GM12878 (cell line): Measurements from ENCODE around the gene SLC9A7. TPM values are rescaled to one million over a fixed set of nuclear protein-coding genes. Genes with fewer than 3 reads are reported as not detected.

Experiments
- CEBPZ ChIP-seq: fragments of 150-350 bp; IDR thresholded peaks from 2 replicates; pipeline ENCODE4 v1.6.1; 2016; ENCODE audit warnings: low read depth, low read length
- CTCF ChIP-seq, 3 experiments: IDR thresholded peaks in 2 of 3; conservative IDR thresholded peaks in 1 of 3; 2 replicates each; pipeline ENCODE4 v1.5.1; 2011; ENCODE audit warnings: low read depth in 3 of 3, low read length in 3 of 3, mild to moderate bottlenecking in 3 of 3, control low read depth in 2 of 3, moderate library complexity in 2 of 3, inconsistent platforms in 1 of 3, mixed read lengths in 1 of 3; ENCODE audit not compliant: control insufficient read depth in 2 of 3, insufficient read depth in 1 of 3; ENCODE audit errors: extremely low read depth in 1 of 3
- HDGF ChIP-seq: fragments of 450-650 bp; IDR thresholded peaks from 2 replicates; pipeline ENCODE4 v1.6.1; 2016; ENCODE audit warnings: antibody characterized with exemption
- IKZF2 ChIP-seq, 2 experiments: fragments of 450-650 bp; IDR thresholded peaks; 2 replicates each; pipeline ENCODE4 v1.6.1; 2017; ENCODE audit warnings: mild to moderate bottlenecking in 2 of 2, moderate library complexity in 2 of 2
- JUNB ChIP-seq: IDR thresholded peaks from 2 replicates; pipeline ENCODE4 v1.6.1; 2016; ENCODE audit warnings: antibody characterized with exemption, mild to moderate bottlenecking
- PAX8 ChIP-seq: fragments of 450-650 bp; IDR thresholded peaks from 2 replicates; pipeline ENCODE4 v1.6.1; 2017; ENCODE audit warnings: mild to moderate bottlenecking, moderate library complexity
- PRDM15 ChIP-seq: fragments of 450-650 bp; formaldehyde crosslinking; IDR thresholded peaks from 2 replicates; pipeline ENCODE4 v1.4.0; 2020; ENCODE audit warnings: mild to moderate bottlenecking, moderate library complexity
- TBL1XR1 ChIP-seq: IDR thresholded peaks from 2 replicates; pipeline ENCODE4 v1.6.1; 2012; ENCODE audit warnings: low read depth, low read length, improper control_type of control experiment
- ZBED1 ChIP-seq: IDR thresholded peaks from 2 replicates; pipeline ENCODE4 v1.6.1; 2016; ENCODE audit warnings: borderline replicate concordance
- ZNF217 ChIP-seq: fragments of 450-650 bp; IDR thresholded peaks from 2 replicates; pipeline ENCODE4 v1.6.1; 2017; ENCODE audit warnings: antibody characterized with exemption, mild to moderate bottlenecking
- ZSCAN29 ChIP-seq: fragments of 450-650 bp; IDR thresholded peaks from 2 replicates; pipeline ENCODE4 v1.6.1; 2017; ENCODE audit warnings: mild to moderate bottlenecking, moderate library complexity
- polyA plus RNA-seq, 11 experiments: library from polyadenylated mRNA; depleted of rRNA in 4 of 11; unstranded in 6 of 11; stranded (reverse) in 5 of 11; fragments of >200 nt; fragmentation: Nextera tagmentation in 4 of 11; fragmentation: Illumina TruSeq in 1 of 11; extraction: Ambion mirVana in 4 of 11; extraction: Trizol in 1 of 11; gene quantifications; 1 replicate in 1 of 11; 2 replicates in 10 of 11; pipeline versions ENCODE4 v1.2.1 to v1.2.3, GENCODE V29; 2011 to 2016; ENCODE audit warnings: inconsistent platforms in 2 of 11, missing spikeins in 2 of 11, low read depth in 1 of 11
- total RNA-seq, 4 experiments: library from RNA; depleted of rRNA in 3 of 4; stranded (reverse); fragments of >200 nt in 3 of 4; fragmentation: Illumina TruSeq in 1 of 4; extraction: Trizol in 1 of 4; gene quantifications; 2 replicates each; pipeline versions ENCODE4 v1.2.1 to v1.2.3, GENCODE V29; 2013 to 2021
- TF ChIP-seq, protein P1 (sequence below): fragments of 450-650 bp; formaldehyde crosslinking; IDR thresholded peaks from 2 replicates; pipeline ENCODE4 v1.4.0; 2022; ENCODE audit warnings: mild to moderate bottlenecking, moderate library complexity

Gene SLC9A7
- total and polyA plus RNA-seq, 10 of the 15 experiments (the other 5 are each of a cell fraction or from before 2014, with no cell fraction given): 5.0 to 62.8 (median 30.5) TPM

DNA sequence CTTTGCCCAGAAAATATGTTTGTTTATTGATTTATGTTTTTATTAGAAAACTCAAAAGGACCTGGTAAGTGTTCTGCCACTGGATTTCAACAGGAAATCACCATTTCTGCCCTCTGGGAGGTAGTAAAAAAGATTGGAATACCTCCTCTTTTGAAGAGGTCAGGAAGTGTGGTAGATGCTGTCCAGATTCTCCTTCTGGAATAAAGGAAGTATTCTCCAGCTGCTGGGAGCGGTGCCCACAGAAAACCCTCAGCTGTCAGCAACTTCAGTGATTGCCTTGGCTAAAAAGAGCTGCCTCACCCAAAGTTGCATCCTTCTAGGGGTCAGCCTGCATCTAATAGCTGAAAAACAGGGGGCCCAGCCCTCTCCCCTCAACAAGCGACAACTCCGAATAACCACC lies 199.9 kb downstream of the SLC9A7 start (continued):
- TF ChIP-seq, protein P1, sequence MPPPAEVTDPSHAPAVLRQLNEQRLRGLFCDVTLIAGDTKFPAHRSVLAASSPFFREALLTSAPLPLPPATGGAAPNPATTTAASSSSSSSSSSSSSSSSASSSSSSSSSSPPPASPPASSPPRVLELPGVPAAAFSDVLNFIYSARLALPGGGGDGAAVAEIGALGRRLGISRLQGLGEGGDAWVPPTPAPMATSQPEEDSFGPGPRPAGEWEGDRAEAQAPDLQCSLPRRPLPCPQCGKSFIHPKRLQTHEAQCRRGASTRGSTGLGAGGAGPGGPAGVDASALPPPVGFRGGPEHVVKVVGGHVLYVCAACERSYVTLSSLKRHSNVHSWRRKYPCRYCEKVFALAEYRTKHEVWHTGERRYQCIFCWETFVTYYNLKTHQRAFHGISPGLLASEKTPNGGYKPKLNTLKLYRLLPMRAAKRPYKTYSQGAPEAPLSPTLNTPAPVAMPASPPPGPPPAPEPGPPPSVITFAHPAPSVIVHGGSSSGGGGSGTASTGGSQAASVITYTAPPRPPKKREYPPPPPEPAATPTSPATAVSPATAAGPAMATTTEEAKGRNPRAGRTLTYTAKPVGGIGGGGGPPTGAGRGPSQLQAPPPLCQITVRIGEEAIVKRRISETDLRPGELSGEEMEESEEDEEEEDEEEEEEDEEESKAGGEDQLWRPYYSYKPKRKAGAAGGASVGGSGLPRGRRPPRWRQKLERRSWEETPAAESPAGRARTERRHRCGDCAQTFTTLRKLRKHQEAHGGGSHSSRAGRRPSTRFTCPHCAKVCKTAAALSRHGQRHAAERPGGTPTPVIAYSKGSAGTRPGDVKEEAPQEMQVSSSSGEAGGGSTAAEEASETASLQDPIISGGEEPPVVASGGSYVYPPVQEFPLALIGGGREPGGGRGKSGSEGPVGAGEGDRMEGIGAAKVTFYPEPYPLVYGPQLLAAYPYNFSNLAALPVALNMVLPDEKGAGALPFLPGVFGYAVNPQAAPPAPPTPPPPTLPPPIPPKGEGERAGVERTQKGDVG (CRISPR knock-in tag): no peak
- TF ChIP-seq ZSCAN29: no peak
- no peak for TF ChIP-seq ZBED1
- no peak for TF ChIP-seq TBL1XR1
- no peak for TF ChIP-seq CTCF (IDR thresholded peaks at IDR 0.05 in 2 of 3, conservative IDR thresholded peaks at IDR 0.05 in 1 of 3; ENCODE audit: control insufficient read depth in 2 of 3, extremely low read depth in 1 of 3, insufficient read depth in 1 of 3, low read depth in 3 of 3, low read length in 3 of 3)
- no peak for TF ChIP-seq PAX8
- no peak for TF ChIP-seq ZNF217
- TF ChIP-seq PRDM15: no peak
- no peak for TF ChIP-seq HDGF
- no peak for TF ChIP-seq JUNB
- no peak for TF ChIP-seq IKZF2 (IDR thresholded peaks at IDR 0.05)
- TF ChIP-seq CEBPZ: no peak
